ENCODE measurements around the gene PRKCH.

DNA sequence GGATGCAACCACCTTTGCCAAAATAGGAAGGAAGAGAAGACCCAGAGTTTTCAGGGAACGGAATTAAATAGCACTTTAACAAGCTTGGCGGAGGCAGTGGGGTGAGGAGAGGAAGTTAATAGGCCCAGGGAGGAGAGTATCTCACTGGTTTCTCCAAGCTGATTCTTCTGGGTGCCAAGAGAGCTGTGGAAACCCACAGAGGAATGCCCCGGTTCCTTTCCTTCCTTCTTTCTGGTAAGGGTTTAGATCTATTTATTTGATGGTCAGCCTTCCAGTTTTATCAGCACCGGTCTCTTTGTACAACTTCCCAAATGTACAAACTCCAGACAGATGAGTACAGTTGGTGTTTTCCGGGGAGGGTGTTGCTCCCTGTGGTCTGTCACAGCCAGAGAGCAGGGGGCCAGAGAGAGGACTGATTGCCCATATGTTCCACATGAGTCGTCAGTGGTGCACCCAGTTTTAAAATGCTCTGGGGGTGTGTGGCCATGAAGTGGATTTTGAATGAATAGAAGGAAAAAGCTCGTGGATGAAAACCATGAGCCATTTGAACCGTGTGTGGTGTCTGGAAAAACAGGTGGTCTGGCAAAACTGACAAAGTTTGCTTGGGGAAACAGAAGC lies 26.6 kb downstream of the PRKCH start:
- no peak for TF ChIP-seq CTCF (IDR thresholded peaks at IDR 0.05; ENCODE audit: borderline replicate concordance, extremely low read depth, low read length, poor library complexity, severe bottlenecking)
- TF ChIP-seq EZH2 (IDR thresholded peaks at IDR 0.05; ENCODE audit: borderline replicate concordance, low read depth, low read length, severe bottlenecking): no peak
